HEK293T (cell line): Measurements from ENCODE around the gene NHS.
A peak's percentile ranks its signal among the peaks of the same experiment; 100 is the strongest.

Experiments
- CTCF ChIA-PET: fragments of 350-600 bp; formaldehyde crosslinking; extraction: SDS; loops from one replicate; lab custom pipeline; 2021; ENCODE audit warnings: antibody characterized with exemption, inconsistent platforms; lab: Yijun Ruan, JAX
- POLR2A ChIA-PET: fragments of 350-600 bp; formaldehyde crosslinking; extraction: SDS; loops from one replicate; lab custom pipeline; 2020; ENCODE audit warnings: antibody characterized with exemption, inconsistent platforms; lab: Yijun Ruan, JAX
- DNase-seq: peaks from one replicate; pipeline ENCODE4 v3.0.0; 2012; ENCODE audit warnings: mixed read lengths; ENCODE audit errors: extremely low spot score
- ARNT ChIP-seq: fragments of 450-650 bp; IDR thresholded peaks from 2 replicates; pipeline ENCODE4 v1.6.1; 2017; ENCODE audit warnings: mild to moderate bottlenecking
- BHLHE40 ChIP-seq: fragments of 450-650 bp; IDR thresholded peaks from 2 replicates; pipeline ENCODE4 v1.6.1; 2016; ENCODE audit warnings: mild to moderate bottlenecking, moderate library complexity, borderline replicate concordance
- CTBP1 ChIP-seq: fragments of 450-650 bp; IDR thresholded peaks from 2 replicates; pipeline ENCODE4 v1.6.1; 2016; ENCODE audit warnings: borderline replicate concordance
- ELF4 ChIP-seq: fragments of 450-650 bp; IDR thresholded peaks from 2 replicates; pipeline ENCODE4 v1.6.1; 2017; ENCODE audit warnings: antibody characterized with exemption
- FOXA1 ChIP-seq: fragments of 450-650 bp; IDR thresholded peaks from 2 replicates; pipeline ENCODE4 v1.6.1; 2016; ENCODE audit warnings: mild to moderate bottlenecking
- FOXK2 ChIP-seq: fragments of 450-650 bp; IDR thresholded peaks from 2 replicates; pipeline ENCODE4 v1.6.1; 2016; ENCODE audit warnings: mild to moderate bottlenecking
- FOXM1 ChIP-seq: fragments of 450-650 bp; IDR thresholded peaks from 2 replicates; pipeline ENCODE4 v1.6.1; 2017; ENCODE audit warnings: mild to moderate bottlenecking, borderline replicate concordance
- HDGF ChIP-seq: fragments of 450-650 bp; IDR thresholded peaks from 2 replicates; pipeline ENCODE4 v1.6.1; 2017; ENCODE audit warnings: antibody characterized with exemption, borderline replicate concordance
- L3MBTL2 ChIP-seq: fragments of 450-650 bp; conservative IDR thresholded peaks from 2 replicates; pipeline ENCODE4 v1.6.1; 2016; ENCODE audit warnings: mild to moderate bottlenecking
- LEF1 ChIP-seq: fragments of 450-650 bp; IDR thresholded peaks from 2 replicates; pipeline ENCODE4 v1.6.1; 2017; ENCODE audit warnings: mild to moderate bottlenecking, borderline replicate concordance
- NFRKB ChIP-seq: fragments of 450-650 bp; IDR thresholded peaks from 2 replicates; pipeline ENCODE4 v1.6.1; 2016; ENCODE audit warnings: mild to moderate bottlenecking, moderate library complexity
- PKNOX1 ChIP-seq: fragments of 450-650 bp; IDR thresholded peaks from 2 replicates; pipeline ENCODE4 v1.6.1; 2016
- SP1 ChIP-seq: fragments of 450-650 bp; IDR thresholded peaks from 2 replicates; pipeline ENCODE4 v1.6.1; 2017
- SUZ12 ChIP-seq: fragments of 450-650 bp; IDR thresholded peaks from 2 replicates; pipeline ENCODE4 v1.6.1; 2016; ENCODE audit warnings: mild to moderate bottlenecking
- TARDBP ChIP-seq: fragments of 450-650 bp; IDR thresholded peaks from 2 replicates; pipeline ENCODE4 v1.6.1; 2016
- ZNF384 ChIP-seq: fragments of 450-650 bp; IDR thresholded peaks from 2 replicates; pipeline ENCODE4 v1.6.1; 2016

NHS gene

GRCh38 chrX:17629519-17629918 is 254.5 kb downstream of the NHS start:
- TF ChIP-seq SP1, result no peak
- no peak for DNase-seq
- ChIA-PET POLR2A (no interaction called here), CTCF (no interaction called here)

- DNase-seq, result no peak
- TF ChIP-seq FOXK2, result no peak
- TF ChIP-seq CTBP1, result no peak
- no peak for TF ChIP-seq FOXM1
- TF ChIP-seq SP1, result no peak
- TF ChIP-seq NFRKB, result no peak
- no peak for TF ChIP-seq ARNT
- TF ChIP-seq LEF1, result no peak
- no peak for TF ChIP-seq ELF4
- no peak for TF ChIP-seq BHLHE40
- CTCF ChIA-PET, result no interaction called here
- POLR2A ChIA-PET, result no interaction called here
These were observed 256.6 kb downstream of the NHS start for GRCh38 chrX:17631647-17632046.

- no peak for DNase-seq
- POLR2A ChIA-PET, result no interaction called here
- TF ChIP-seq NFRKB (no peak), HDGF (no peak), PKNOX1 (no peak)
- CTCF ChIA-PET, result no interaction called here
These were observed 257.9 kb downstream of the NHS start for GRCh38 chrX:17632942-17633341.

- POLR2A ChIA-PET, result no interaction called here
- CTCF ChIA-PET, result interaction anchor here (1.2 kb wide), 1 partner anchor 10 kb away, joined by 3 read pairs; no protein-coding TSS in a partner anchor
- TF ChIP-seq PKNOX1 (no peak), FOXK2 (no peak), FOXM1 (no peak), CTBP1 (no peak), LEF1 (no peak), SUZ12 (no peak), HDGF (no peak), SP1 (no peak), ZNF384 (no peak), BHLHE40 (no peak), L3MBTL2 (no peak), NFRKB (no peak), ARNT (no peak), ELF4 (no peak), FOXA1 (no peak)
- no peak for DNase-seq
These were observed 258.5 kb downstream of the NHS start for GRCh38 chrX:17633546-17633945.

- TF ChIP-seq SUZ12 (no peak), FOXA1 (no peak), FOXM1 (no peak), L3MBTL2 (no peak), BHLHE40 (no peak), CTBP1 (no peak), NFRKB (no peak), ELF4 (no peak)
- POLR2A ChIA-PET, result no interaction called here
- CTCF ChIA-PET, result interaction anchor here (1.2 kb wide), 1 partner anchor 11 kb away, joined by 3 read pairs; no protein-coding TSS in a partner anchor
- no peak for DNase-seq
These were observed 259.7 kb downstream of the NHS start for GRCh38 chrX:17634542-17635207.

GRCh38 chrX:17635231-17635630 is 260.2 kb downstream of the NHS start:
- CTCF ChIA-PET, result no interaction called here
- POLR2A ChIA-PET, result no interaction called here
- peak; percentile 64 for DNase-seq
- TF ChIP-seq CTBP1 (no peak), NFRKB (no peak), L3MBTL2 (0 out of 2 replicates have a peak, but pooled peaks have one; percentile 22)

- ChIA-PET CTCF (interaction anchor here (0.5 kb wide), 1 partner anchor 537 kb away, joined by 4 read pairs; no protein-coding TSS in a partner anchor), POLR2A (no interaction called here)
- TF ChIP-seq LEF1 (no peak), ARNT (no peak), SUZ12 (no peak), ELF4 (no peak), FOXK2 (no peak), SP1 (no peak), BHLHE40 (no peak), FOXA1 (no peak), ZNF384 (no peak), L3MBTL2 (no peak), TARDBP (no peak), NFRKB (no peak), CTBP1 (no peak), PKNOX1 (no peak), FOXM1 (no peak)
- no peak for DNase-seq
These were observed 262.2 kb downstream of the NHS start for GRCh38 chrX:17637235-17637634.
